Chondrocyte (in vitro differentiated cells): ENCODE results near the gene KIAA1549. TPM values are rescaled to one million over a fixed set of nuclear protein-coding genes. Genes with fewer than 3 reads are reported as not detected.

Experiments used
- DNase-seq: peaks from one replicate; pipeline ENCODE4 v3.0.0; 2021; ENCODE audit warnings: mixed read lengths, low spot score
- H3K27ac Mint-ChIP-seq: one replicate; pipeline ENCODE4 v1.8.0; 2021; ENCODE audit warnings: mild to moderate bottlenecking, moderate library complexity, mixed read lengths; ENCODE audit not compliant: unreplicated experiment
- H3K27me3 Mint-ChIP-seq: 2 replicates; pipeline ENCODE4 v1.8.0; 2021; ENCODE audit warnings: low read depth, mixed read lengths
- H3K36me3 Mint-ChIP-seq: 2 replicates; pipeline ENCODE4 v1.8.0; 2021; ENCODE audit warnings: low read depth, mixed read lengths
- H3K4me1 Mint-ChIP-seq: 2 replicates; pipeline ENCODE4 v1.8.0; 2021; ENCODE audit warnings: low read depth, mild to moderate bottlenecking, mixed read lengths
- H3K4me3 Mint-ChIP-seq: one replicate; pipeline ENCODE4 v1.8.0; 2021; ENCODE audit warnings: mild to moderate bottlenecking, moderate library complexity, mixed read lengths; ENCODE audit not compliant: unreplicated experiment
- H3K9me3 Mint-ChIP-seq: 2 replicates; pipeline ENCODE4 v1.8.0; 2021; ENCODE audit warnings: low read depth, mixed read lengths
- CTCF ChIP-seq: fragments of 200-600 bp; sonication (generic); IDR thresholded peaks from 2 replicates; pipeline ENCODE4 v1.5.0; 2021; ENCODE audit warnings: antibody characterized with exemption, mild to moderate bottlenecking, moderate library complexity
- total RNA-seq: library from RNA; stranded (reverse); gene quantifications from 3 replicates; pipeline ENCODE4 v1.2.1, GENCODE V29; 2021

KIAA1549 gene
- total RNA-seq, 1 donor from 2014 or later = 9.2 TPM

DNA sequence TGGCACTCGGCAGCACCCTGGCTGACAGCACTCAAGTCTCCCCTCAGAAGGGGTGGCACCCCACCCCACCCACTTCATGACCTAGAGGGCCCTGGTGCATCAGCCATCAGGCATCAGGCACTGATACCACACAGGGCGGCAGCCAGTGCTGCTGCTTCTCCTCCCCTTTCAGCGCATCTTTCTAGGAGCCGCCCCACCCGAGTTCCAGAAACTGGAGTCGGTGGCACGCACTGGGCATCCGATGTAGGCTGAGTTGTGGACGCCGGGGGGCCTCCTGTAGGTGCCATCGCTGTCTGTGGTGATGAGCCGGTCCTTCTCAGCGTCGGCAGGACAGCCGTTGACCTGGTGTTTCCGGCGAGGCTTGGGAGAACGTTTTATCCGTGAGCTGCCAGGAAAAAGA lies 113.4 kb downstream of the KIAA1549 start:
- Mint-ChIP-seq H3K9me3 (no peaks in the 10 kb centered on the region), H3K4me1 (peaks cover 32% of the 10 kb centered on the region), H3K36me3 (peaks cover 7% of the 10 kb centered on the region), H3K27me3 (no peaks in the 10 kb centered on the region), H3K4me3 (no peak overlapping the region), H3K27ac (no peak overlapping the region)
- DNase-seq = no peak
- no peak for TF ChIP-seq CTCF

DNA sequence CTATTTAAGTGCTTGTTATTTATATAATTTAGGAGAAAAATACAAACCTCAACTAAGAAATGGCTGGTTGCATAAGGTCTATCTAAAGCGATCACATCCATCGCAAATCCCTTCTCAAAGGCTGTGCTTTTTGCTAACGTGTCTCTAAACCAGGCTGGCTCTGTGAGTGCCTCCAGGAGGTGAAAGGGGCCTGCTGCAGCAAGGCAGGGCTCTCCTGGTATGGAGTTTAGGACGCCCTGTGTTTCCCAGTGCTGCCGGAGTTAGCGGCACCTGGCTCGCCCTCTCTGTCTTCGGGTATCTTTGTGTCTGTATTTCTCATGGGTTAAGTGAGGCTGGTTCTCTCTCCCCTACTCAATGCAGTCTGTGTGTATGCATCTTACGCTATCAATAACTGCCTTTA lies 114.8 kb downstream of the KIAA1549 start:
- no peak for DNase-seq
- Mint-ChIP-seq H3K36me3 (peaks cover 7% of the 10 kb centered on the region), H3K4me3 (no peak overlapping the region), H3K4me1 (peaks cover 29% of the 10 kb centered on the region), H3K27ac (no peak overlapping the region), H3K9me3 (no peaks in the 10 kb centered on the region), H3K27me3 (no peaks in the 10 kb centered on the region)
- TF ChIP-seq CTCF = no peak

DNA sequence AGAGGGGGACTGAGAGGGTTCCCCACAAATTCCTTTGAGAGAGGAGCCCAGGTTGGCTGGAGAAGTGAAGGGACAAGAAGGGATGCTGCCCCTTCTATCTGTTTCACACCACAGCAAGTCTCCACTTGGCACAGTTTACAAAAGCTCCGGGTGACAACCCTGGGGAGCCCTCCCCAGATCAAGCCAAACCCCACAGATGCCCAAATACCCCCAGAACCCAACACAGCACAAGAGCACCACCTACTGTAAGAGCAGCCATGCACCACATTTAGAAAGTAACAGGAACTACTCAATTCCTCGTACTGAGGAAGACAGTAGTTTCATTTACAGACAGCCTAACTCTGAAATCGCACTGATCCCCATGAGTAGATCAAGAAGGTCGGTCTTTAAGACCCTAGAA lies 115.3 kb downstream of the KIAA1549 start:
- H3K27me3 Mint-ChIP-seq = no peaks in the 10 kb centered on the region
- H3K27ac Mint-ChIP-seq = no peak overlapping the region
- no peak overlapping the region for H3K4me3 Mint-ChIP-seq

DNA sequence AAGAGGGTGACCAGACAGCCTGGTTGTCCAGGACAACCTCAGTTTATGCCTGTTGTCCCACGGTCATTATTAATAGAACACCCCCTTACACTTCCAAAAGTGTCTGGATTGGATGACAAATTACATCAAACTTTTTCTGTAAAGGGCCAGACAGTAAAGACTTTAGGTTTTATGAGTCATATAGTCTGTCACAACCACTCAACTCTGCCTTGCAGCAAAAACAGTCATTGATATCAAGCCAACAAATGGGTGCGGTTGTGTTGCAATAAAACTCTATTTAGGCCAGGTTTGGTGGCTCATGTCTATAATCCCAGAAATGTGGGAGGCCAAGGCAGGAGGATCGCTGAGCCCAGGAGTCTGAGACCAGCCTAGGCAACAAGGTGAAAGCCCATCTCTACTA lies 116.5 kb downstream of the KIAA1549 start:
- no peak for DNase-seq
- H3K36me3 Mint-ChIP-seq = peaks cover 14% of the 10 kb centered on the region
- H3K27ac Mint-ChIP-seq = peak overlapping the region; percentile 88

More for the DNA sequence above, 115.3 kb downstream of the KIAA1549 start:
- TF ChIP-seq CTCF = peak; percentile 73
- H3K9me3 Mint-ChIP-seq = no peaks in the 10 kb centered on the region
- peaks cover 6% of the 10 kb centered on the region for H3K36me3 Mint-ChIP-seq
- DNase-seq = no peak
- peaks cover 29% of the 10 kb centered on the region for H3K4me1 Mint-ChIP-seq

GRCh38 chr7:138863931-138864330 lies 117.3 kb downstream of the KIAA1549 start:
- DNase-seq = no peak
- Mint-ChIP-seq H3K27ac (peak overlapping the region; percentile 88), H3K27me3 (no peaks in the 10 kb centered on the region), H3K9me3 (no peaks in the 10 kb centered on the region), H3K36me3 (peaks cover 15% of the 10 kb centered on the region), H3K4me1 (peaks cover 22% of the 10 kb centered on the region), H3K4me3 (no peak overlapping the region)
- no peak for TF ChIP-seq CTCF

More for the DNA sequence above, 116.5 kb downstream of the KIAA1549 start:
- H3K4me1 Mint-ChIP-seq = peaks cover 22% of the 10 kb centered on the region
- H3K4me3 Mint-ChIP-seq = no peak overlapping the region
- no peak for TF ChIP-seq CTCF
- no peaks in the 10 kb centered on the region for H3K27me3 Mint-ChIP-seq
- H3K9me3 Mint-ChIP-seq = no peaks in the 10 kb centered on the region
